GM04503 (cell line): Measurements from ENCODE around the gene TOX2.

ENCODE experiments used
- DNase-seq: peaks from one replicate; pipeline ENCODE4 v3.0.0-alpha.2; 2012; ENCODE audit warnings: low read depth

The TOX2 gene

DNA sequence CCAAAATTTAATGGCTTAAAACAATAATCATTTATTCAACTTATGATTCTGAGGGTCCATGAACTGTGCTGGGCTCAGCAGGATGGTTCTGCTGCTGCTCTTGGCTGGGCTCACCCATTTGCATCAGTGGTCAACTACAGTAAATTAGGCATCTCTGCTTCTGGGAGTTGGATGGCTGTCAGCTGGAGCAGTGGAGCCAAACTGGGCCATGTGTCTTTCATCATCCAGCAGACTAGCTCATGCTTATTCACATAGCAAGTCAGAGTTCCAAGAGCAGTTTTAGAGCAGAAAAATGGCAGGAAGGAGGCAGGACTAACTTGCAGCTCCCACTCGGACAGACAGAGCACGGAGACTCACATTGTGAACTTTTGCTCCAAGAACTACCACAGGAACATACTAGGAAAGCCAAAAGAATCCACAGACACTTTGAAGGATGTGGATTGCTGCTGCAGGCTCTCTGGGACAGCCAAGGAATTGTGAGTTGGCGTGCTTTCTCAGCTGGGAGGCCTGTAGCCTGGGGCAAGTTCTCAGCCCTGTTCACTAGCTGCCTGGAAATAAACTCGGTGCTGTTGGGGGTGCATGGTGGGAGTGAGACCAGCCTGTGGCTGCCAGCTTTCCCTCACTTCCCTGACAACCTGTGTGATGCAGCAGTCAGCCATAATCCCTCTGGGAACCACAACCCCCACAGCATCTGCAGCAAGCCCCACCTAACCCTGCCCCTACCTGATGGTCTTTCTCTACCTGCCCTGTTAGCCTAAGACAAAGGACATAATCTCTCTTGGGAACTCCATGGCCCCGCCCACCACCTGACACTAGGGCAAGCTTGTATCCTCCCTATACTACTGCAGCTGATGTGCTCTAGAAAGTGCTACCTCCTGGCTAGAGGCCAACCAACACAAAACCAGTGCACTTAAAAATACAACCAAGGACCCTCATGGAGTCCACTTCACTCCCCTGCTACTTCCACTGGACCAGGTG is 143.3 kb downstream of the TOX2 start:
- DNase-seq, result peak; percentile 60

DNA sequence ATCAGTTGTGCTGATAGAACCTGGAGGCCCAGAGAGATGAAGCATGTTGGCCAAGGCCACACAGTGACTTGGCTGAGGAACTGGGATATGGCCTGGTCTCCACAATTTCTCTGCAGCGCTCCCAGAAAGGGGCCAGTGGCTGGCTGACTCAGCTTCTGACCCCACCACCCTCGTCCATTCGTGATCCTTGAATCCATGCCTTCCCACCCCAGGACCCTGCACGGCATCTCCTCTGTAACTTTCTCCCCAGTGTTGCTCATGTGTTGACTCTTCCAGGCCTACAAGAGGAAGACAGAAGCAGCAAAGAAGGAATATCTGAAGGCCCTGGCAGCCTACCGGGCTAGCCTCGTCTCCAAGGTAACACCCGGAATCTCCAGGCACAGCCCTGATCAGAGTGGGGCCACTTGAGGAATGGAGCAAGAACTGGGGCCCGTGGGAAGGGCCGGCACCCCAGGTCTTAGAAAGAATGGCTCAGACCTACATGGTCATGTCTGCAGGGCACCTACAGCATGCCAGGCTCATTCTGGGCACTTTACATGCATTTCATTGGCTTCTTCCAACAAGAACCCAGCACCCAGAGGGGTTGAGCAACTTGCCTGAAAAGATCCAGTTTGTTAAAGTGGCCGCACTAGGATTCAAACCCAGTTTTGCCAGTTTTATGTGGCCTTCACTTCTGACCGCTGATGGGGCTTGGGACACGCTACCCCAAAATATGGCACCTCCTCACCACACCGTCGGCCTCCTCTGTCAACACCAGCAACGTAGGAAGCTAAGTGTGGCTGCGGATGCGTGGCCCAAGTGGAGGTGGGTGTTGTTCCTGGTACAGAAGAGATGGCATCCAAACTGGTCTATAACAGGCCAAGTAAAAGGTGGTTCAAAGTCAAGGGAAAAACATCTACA is 150.1 kb downstream of the TOX2 start:
- DNase-seq, result no peak

DNA sequence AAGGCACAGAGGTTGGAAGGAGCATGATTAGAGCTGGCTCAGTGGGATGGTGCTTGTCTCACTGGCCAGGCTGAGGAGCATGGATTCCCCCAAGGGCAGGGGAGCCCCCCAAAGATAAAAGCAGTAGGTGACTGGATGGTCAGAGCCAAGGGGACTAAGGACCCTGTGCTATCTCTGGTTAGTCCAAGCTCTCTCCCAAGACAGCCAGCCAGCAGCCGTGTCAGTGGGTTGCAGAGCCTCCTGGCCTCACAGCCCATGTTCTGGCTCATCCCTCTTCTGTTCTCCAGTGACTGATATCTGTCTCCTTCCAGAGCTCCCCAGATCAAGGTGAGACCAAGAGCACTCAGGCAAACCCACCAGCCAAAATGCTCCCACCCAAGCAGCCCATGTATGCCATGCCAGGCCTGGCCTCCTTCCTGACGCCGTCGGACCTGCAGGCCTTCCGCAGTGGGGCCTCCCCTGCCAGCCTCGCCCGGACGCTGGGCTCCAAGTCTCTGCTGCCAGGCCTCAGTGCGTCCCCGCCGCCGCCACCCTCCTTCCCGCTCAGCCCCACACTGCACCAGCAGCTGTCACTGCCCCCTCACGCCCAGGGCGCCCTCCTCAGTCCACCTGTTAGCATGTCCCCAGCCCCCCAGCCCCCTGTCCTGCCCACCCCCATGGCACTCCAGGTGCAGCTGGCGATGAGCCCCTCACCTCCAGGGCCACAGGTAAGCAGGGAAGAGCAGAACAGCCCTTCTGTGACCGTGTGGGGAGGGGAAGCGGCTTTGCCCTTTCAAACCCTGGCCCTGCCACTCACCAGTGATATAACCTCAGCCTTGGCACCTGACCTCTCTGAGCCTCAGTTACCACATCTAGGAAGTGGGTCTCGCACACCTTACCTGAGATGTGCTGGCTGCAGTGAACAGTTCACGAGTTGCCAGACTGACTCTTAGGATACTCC is 151.0 kb downstream of the TOX2 start:
- DNase-seq, result no peak

DNA sequence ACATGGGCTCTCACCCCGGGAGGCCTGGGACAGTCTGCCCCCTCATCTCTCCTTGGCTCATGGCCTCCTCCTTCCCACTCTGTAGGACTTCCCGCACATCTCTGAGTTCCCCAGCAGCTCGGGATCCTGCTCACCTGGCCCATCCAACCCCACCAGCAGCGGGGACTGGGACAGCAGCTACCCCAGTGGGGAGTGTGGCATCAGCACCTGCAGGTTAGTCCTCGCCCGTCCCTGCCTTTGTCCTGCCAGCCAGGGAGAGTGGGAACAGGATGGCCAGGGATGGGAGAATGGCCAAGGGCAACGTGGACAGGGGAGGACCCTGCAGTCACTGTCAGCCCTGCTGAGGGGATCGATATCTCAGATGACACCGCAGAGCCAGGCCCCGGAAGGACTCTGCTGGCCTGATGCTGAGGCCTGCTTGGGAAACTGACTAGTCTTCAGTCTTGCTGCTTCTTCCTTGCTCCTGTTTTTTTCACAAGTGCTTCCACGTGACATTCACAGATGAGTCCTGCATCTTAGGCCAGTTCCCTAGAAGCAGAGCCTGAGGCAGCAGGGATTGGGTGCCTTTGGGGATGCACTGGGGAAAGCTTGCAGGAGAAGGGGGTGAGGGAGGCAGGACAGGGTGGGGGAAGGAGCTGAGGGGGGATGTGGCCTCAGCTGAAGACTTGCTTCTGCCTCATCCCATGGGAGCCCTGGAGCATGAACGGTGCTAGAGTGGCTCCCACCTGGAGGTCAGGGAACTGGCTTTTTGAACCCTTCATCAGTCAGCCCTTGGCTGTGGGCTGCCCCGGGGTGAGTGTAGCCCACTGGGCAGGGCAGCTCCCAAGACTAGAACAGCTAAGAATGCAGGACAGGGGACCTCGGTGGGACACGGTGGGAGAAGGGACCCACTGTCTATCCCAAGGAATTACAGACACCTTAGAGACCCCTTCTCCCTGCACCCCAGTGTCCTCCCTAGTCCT is 152.3 kb downstream of the TOX2 start:
- DNase-seq, result no peak

DNA sequence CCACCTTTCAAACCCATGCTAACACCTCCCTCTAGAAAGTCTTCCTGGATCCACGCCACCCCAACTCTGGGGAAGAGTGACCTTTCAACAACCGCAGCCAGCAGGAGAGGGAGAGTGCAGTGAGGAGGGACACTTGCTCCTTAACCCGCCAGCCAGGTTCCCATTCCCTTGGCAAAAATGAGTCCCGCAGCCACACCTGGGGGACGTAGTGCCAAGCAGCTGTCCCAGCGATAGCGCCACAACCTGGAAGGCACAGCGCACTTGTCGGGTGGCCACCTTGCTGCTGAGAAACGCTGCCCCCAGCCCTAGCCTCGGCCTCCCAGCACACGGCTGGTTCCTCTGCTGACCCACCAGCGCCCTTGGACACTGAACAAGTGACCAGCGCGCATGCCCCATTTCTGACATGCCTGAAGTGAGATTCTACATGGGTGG is 153.0 kb downstream of the TOX2 start:
- no peak for DNase-seq

DNA sequence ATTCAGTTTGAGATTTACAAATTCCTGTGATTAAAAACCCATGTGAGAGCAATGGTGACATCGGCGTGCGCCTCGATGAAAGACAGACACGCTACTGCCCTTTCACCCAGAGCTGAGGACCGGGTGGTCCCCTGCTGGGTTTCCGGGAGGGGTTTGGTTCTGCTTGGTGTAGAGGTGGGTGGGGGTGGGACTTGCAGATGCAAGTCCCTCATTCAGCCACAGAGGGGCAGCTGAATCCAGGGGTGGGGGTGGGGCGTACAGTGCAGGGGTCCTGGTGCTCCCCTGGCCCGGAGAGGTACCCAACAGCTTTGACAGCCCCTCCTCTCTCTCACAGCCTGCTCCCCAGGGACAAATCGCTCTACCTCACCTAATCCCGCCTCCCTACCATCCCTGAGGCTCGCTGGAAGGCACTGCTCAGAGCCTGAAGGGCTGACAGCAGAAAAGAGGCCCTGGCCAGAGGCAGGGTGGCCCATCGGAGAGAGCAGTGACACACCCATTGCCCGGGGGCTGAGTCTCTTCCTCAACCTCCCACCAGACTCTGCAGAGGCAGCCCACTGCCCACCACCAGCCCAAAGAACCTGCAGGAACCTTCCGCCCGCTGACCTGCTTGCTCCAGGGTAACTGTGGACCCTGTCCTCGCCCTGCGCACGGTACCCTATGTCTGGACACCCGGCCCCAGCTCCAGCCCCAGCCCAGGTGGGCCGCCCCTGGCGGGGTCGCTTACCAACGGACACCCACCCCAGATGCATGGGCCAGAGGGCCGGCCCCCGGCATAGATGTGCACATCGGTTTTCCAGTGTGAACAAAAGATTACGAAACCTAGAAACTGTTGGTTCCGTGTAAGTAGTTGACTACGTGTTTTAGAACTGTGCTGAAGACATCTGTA is 153.9 kb downstream of the TOX2 start:
- no peak for DNase-seq

GRCh38 chr20:44069203-44070011 is 154.8 kb downstream of the TOX2 start:
- no peak for DNase-seq

GRCh38 chr20:44070139-44070900 is 155.7 kb downstream of the TOX2 start:
- no peak for DNase-seq

- DNase-seq, result no peak
Measured at GRCh38 chr20:44071057-44071456, 156.4 kb downstream of the TOX2 start.

DNA sequence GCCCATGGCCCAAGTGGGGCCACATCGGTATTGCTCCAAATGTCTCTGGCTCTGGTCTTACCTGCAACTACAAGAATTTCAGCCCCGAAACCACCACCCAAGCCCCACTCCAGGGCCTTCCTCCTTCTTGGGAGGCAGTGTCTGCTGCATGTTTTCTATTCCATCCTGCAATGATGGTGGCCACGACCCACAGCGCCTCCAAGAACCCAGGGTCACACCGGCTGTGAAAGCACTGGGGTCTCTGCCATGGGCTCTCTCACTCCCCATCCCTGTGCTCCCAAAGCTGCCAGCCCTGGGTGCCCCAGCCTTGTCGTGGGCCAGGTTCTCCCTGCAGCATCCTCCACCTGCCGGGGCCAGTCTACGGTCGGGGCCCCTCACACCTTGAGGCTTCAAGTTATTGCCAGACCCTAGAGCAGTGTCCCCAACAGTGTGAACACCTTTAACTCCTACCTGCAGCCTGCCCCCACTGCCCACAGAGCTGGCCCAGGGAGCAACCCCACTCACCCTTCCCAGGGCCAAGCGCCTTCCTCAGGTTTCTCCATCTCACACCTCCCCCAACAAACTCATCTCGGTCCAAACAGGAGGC is 157.0 kb downstream of the TOX2 start:
- DNase-seq, result no peak

- no peak for DNase-seq
Measured at GRCh38 chr20:44072384-44072783, 157.7 kb downstream of the TOX2 start.

- DNase-seq, result no peak
Measured at GRCh38 chr20:44073011-44073674, 158.5 kb downstream of the TOX2 start.

GRCh38 chr20:44073675-44074071 is 159.0 kb downstream of the TOX2 start:
- DNase-seq, result no peak

DNA sequence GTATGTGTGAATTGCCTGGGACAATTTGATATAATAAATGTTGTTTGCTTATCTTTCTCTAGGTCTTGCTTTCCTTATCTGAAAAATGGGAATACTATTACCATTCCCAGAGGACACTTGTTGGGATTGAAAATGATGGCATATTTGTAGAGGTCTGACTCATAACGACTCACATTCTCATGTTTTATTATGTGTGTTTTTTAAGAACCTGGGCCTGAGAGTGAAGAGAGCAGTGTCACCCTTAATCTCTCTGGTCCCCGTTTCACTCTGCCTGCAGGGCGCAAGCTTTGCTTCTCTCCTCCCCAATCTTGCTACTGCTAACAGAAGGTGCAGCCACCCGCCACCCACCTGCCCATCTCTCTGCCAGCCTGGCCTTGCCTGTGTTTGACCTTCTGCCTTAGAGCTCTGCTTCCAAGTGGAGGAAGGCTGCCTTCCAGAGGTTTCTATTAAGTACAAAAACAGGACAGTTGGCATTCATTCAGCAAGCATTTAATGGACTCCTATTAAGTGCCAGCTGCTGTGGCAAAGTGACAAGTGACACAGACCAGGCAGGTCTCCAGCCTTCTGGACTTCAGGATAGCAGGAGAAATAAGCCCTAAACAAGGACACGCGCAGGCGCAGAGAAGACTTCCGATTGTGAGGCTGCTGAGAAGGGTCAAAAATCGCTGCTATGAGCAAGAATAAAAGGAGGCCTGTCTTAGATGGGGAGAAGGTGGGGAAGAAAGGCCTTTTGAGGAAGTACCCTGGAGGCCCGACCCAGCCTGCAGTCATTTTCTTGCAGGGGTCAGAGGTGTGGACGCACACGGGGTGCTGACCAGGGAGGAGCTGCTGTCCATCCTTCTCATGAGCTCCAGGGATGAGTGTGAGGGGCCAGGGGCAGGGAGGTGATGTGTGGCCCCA is 159.8 kb downstream of the TOX2 start:
- DNase-seq, result no peak

GRCh38 chr20:44075191-44075949 is 160.7 kb downstream of the TOX2 start:
- DNase-seq, result no peak
